Gastroesophageal sphincter (tissue), 3 donors: ENCODE data around the gene CDC42.

Source experiments
- EP300 ChIP-seq: sonication (generic); formaldehyde crosslinking; IDR thresholded peaks from one replicate; pipeline ENCODE4 v1.6.1; 2017; ENCODE audit warnings: antibody characterized with exemption, mild to moderate bottlenecking
- POLR2A ChIP-seq, 2 donors: fragments of 450-650 bp; IDR thresholded peaks; one replicate each; pipeline ENCODE4 v1.6.1; 2017; ENCODE audit warnings: antibody characterized with exemption in 2 of 2, mild to moderate bottlenecking in 2 of 2, moderate library complexity in 1 of 2
- TF ChIP-seq, protein P1 (sequence below), 4 experiments: fragments of 200-600 bp in 2 of 4; fragments of 450-650 bp in 2 of 4; sonication (generic) in 1 of 4; IDR thresholded peaks; one replicate each; pipeline ENCODE4 v1.5.1; 2017 to 2019; ENCODE audit warnings: antibody characterized with exemption in 4 of 4, mild to moderate bottlenecking in 2 of 4, moderate library complexity in 2 of 4

DNA sequence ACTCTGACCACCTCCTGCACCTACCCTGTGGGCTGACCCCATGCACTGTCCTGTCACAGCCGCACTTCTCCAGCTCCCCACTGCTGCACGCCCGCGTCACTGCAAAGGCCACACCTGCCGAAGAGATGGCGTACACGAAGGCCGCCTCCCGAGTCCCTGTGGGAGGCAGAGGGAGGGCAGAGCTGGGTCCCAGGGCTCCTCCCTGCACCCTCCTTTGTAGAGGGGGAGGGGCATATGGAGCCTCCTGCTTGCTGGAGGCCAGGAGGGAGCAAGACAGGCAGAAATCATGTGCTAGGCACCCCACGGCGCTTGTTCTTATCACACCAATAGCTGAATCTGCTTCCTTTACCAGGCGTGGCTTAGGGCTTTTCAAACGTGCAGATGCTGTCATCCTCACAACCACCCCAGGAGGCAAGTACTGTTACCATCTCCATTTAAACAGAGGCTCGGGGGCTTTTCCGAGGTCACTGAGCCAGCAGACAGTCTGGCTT lies 69.0 kb downstream of the CDC42 start:
- TF ChIP-seq, protein P1, sequence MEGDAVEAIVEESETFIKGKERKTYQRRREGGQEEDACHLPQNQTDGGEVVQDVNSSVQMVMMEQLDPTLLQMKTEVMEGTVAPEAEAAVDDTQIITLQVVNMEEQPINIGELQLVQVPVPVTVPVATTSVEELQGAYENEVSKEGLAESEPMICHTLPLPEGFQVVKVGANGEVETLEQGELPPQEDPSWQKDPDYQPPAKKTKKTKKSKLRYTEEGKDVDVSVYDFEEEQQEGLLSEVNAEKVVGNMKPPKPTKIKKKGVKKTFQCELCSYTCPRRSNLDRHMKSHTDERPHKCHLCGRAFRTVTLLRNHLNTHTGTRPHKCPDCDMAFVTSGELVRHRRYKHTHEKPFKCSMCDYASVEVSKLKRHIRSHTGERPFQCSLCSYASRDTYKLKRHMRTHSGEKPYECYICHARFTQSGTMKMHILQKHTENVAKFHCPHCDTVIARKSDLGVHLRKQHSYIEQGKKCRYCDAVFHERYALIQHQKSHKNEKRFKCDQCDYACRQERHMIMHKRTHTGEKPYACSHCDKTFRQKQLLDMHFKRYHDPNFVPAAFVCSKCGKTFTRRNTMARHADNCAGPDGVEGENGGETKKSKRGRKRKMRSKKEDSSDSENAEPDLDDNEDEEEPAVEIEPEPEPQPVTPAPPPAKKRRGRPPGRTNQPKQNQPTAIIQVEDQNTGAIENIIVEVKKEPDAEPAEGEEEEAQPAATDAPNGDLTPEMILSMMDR (IDR thresholded peaks at IDR 0.05) = no peak
- TF ChIP-seq EP300 (no peak), POLR2A (IDR thresholded peaks at IDR 0.05) (no peak)
